DOHH2 (cell line): ENCODE data around the gene PTPN7.
A peak's percentile ranks its signal among the peaks of the same experiment; 100 is the strongest.

ENCODE experiments used
- H3F3A ChIP-seq: fragments of 200-600 bp; sonication (generic), shearing (Covaris generic); 2 replicates; pipeline ENCODE4 v1.6.0; 2016; ENCODE audit warnings: antibody characterized with exemption, mild to moderate bottlenecking; ENCODE audit not compliant: control insufficient read depth, insufficient read depth
- H3K27ac ChIP-seq: fragments of 200-600 bp; sonication (generic); 2 replicates; pipeline ENCODE4 v1.5.1; 2014; ENCODE audit warnings: low read depth, mild to moderate bottlenecking, low read length, moderate library complexity
- H3K27me3 ChIP-seq: fragments of 200-600 bp; sonication (generic); 2 replicates; pipeline ENCODE4 v1.6.1; 2014; ENCODE audit warnings: mild to moderate bottlenecking, low read length, mixed read lengths; ENCODE audit not compliant: control insufficient read depth
- H3K36me3 ChIP-seq: fragments of 200-600 bp; sonication (generic); 2 replicates; pipeline ENCODE4 v1.6.1; 2014; ENCODE audit warnings: mild to moderate bottlenecking, low read length, moderate library complexity, mixed read lengths; ENCODE audit not compliant: control insufficient read depth
- H3K4me1 ChIP-seq: fragments of 200-600 bp; sonication (generic); 2 replicates; pipeline ENCODE4 v1.6.1; 2014; ENCODE audit warnings: mild to moderate bottlenecking, low read length, mixed read lengths; ENCODE audit not compliant: control insufficient read depth
- H3K4me2 ChIP-seq: fragments of 200-600 bp; sonication (generic); 2 replicates; pipeline ENCODE4 v1.6.0; 2014; ENCODE audit warnings: mild to moderate bottlenecking, low read length, moderate library complexity
- H3K4me3 ChIP-seq: fragments of 200-600 bp; sonication (generic); 2 replicates; pipeline ENCODE4 v1.5.1; 2014; ENCODE audit warnings: mild to moderate bottlenecking, low read length, mixed read lengths
- H3K79me2 ChIP-seq: fragments of 200-600 bp; sonication (generic); 2 replicates; pipeline ENCODE4 v1.6.1; 2014; ENCODE audit warnings: mild to moderate bottlenecking, low read length, mixed read lengths; ENCODE audit not compliant: control insufficient read depth
- H3K9me2 ChIP-seq: fragments of 200-600 bp; sonication (generic); replicated peaks from 2 replicates; pipeline ENCODE4 v1.6.1; 2014; ENCODE audit warnings: mild to moderate bottlenecking, low read length, mixed read lengths; ENCODE audit not compliant: control insufficient read depth
- H3K9me3 ChIP-seq: fragments of 200-600 bp; sonication (generic); 2 replicates; pipeline ENCODE4 v1.6.1; 2014; ENCODE audit warnings: antibody characterized with exemption, low read length, mixed read lengths; ENCODE audit not compliant: control insufficient read depth, insufficient read depth
- H4K20me1 ChIP-seq: fragments of 200-600 bp; sonication (generic); 2 replicates; pipeline ENCODE4 v1.6.0; 2014; ENCODE audit warnings: low read depth, mild to moderate bottlenecking, antibody characterized with exemption, low read length, moderate library complexity; ENCODE audit not compliant: control insufficient read depth, insufficient read depth
- EZH2phosphoT487 ChIP-seq: fragments of 200-600 bp; sonication (generic); IDR thresholded peaks from 2 replicates; pipeline ENCODE4 v1.6.1; 2017; ENCODE audit warnings: borderline replicate concordance, mild to moderate bottlenecking, antibody characterized with exemption, low read length, moderate library complexity, mixed read lengths
- TF ChIP-seq, protein P1 (sequence below): fragments of 200-600 bp; sonication (generic); IDR thresholded peaks from one replicate; pipeline ENCODE4 v1.5.1; 2014; ENCODE audit warnings: antibody characterized with exemption, mild to moderate bottlenecking, low read depth, low read length; ENCODE audit not compliant: poor library complexity, severe bottlenecking

Gene PTPN7

DNA sequence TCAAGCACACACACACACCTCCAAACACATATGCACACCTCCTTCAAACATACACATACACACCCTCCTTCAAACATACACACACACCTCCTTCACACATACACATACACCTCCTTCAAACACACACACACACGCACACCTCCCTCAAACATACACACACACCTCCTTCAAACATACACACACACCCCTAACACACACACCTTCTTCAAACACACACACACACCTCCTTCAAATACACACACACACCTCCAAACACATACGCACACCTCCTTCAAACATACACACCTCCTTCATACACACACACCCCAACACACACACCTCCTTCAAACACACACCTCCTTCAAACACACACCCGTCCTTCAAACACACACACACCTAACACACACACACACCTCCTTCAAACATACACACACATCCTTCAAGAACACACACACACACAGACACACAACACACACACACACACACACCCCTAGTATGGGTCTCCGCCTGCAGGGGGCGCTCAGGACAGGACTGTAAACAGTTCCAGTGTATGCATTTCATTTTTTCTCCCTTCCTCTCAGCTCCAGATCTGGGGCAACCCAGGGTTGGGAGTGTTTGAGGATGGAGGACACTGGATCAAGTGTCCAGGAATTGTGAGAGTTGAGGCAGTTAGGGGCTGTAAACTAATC is 45.3 kb upstream of the PTPN7 start:
- 0 out of 2 replicates have a peak, but pooled peaks cover 2% of the 10 kb centered on the region for H3K9me3 ChIP-seq
- no peaks in the 10 kb centered on the region for H3K9me2 ChIP-seq
- no peak overlapping the region for H3K4me2 ChIP-seq
- no peaks in the 10 kb centered on the region for H3K79me2 ChIP-seq
- no peaks in the 10 kb centered on the region for H4K20me1 ChIP-seq
- no peak for TF ChIP-seq EZH2phosphoT487
- TF ChIP-seq, protein P1, sequence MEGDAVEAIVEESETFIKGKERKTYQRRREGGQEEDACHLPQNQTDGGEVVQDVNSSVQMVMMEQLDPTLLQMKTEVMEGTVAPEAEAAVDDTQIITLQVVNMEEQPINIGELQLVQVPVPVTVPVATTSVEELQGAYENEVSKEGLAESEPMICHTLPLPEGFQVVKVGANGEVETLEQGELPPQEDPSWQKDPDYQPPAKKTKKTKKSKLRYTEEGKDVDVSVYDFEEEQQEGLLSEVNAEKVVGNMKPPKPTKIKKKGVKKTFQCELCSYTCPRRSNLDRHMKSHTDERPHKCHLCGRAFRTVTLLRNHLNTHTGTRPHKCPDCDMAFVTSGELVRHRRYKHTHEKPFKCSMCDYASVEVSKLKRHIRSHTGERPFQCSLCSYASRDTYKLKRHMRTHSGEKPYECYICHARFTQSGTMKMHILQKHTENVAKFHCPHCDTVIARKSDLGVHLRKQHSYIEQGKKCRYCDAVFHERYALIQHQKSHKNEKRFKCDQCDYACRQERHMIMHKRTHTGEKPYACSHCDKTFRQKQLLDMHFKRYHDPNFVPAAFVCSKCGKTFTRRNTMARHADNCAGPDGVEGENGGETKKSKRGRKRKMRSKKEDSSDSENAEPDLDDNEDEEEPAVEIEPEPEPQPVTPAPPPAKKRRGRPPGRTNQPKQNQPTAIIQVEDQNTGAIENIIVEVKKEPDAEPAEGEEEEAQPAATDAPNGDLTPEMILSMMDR = peak; percentile 58
- H3F3A ChIP-seq = 0 out of 2 replicates have a peak, but pooled peaks cover 3% of the 10 kb centered on the region
- no peak overlapping the region for H3K4me3 ChIP-seq
- H3K4me1 ChIP-seq = peaks cover 9% of the 10 kb centered on the region; the same call in 1 of the 2 replicates
- no peaks in the 10 kb centered on the region for H3K36me3 ChIP-seq
- H3K27ac ChIP-seq = no peak overlapping the region
- no peaks in the 10 kb centered on the region for H3K27me3 ChIP-seq

DNA sequence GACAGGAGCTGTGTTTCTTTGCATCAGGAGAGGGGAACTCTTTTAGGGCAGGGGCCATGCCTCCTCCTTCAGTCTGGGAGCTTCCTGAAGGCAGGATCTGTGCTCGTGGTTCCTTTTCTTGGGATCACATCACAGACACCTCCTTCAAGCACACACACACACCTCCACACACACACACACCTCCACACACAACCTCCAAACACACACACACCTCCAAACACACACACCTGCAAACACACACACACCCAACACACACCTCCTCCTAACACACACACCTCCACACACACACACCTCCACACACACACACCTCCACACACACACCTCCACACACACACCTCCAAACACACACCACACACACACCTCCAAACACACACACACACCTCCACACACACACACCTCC is 43.7 kb upstream of the PTPN7 start:
- Histone ChIP-seq H3K27me3 (peaks cover 3% of the 10 kb centered on the region; the same call in 1 of the 2 replicates), H4K20me1 (no peaks in the 10 kb centered on the region), H3K4me3 (no peak overlapping the region), H3K4me1 (peaks cover 12% of the 10 kb centered on the region), H3K27ac (no peak overlapping the region), H3F3A (0 out of 2 replicates have a peak, but pooled peaks cover 3% of the 10 kb centered on the region), H3K9me2 (no peaks in the 10 kb centered on the region), H3K36me3 (no peaks in the 10 kb centered on the region), H3K79me2 (no peaks in the 10 kb centered on the region), H3K9me3 (0 out of 2 replicates have a peak, but pooled peaks cover 2% of the 10 kb centered on the region), H3K4me2 (peak overlapping the region; percentile 4; the same call in 1 of the 2 replicates)
- TF ChIP-seq, protein P1 = no peak
- TF ChIP-seq EZH2phosphoT487 = no peak

DNA sequence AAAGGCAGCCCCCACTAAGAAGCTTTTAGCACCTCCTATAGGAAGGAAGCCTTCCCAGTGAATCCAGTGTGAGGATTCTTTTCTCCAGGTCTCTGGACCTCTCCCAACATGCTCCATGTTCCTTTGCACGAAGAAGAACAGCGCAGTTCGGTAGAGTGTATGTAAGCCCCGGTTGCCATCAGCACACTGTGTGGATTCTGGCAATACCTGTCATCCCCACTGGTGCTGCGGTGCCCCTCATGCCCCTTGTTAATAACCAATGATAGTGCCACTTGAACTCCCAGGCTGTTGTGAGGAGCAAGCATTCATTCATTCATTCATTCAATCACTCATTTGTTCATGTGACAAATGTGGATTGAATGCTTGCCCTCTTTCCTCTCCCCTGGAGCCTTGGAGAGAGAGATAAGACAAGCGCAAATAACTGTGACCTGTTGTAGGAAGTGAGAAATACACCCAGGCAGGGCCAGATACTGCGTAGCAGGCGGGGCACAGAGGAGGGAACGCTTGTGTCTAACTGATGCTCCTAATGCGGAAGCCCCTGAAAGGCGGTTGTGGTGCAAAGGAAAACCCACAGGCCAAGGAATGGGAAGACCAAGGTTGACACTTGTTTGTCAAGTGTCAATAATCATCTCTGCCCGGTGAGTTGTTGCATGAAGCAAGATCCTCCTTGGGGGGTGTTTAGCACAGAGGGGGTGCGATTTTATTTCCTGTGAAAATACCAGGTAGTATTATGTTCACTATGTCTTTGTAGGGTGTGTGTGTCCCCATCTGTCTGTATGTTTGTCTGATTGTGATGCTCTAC is 43.0 kb upstream of the PTPN7 start:
- Histone ChIP-seq H3F3A (0 out of 2 replicates have a peak, but pooled peaks cover 3% of the 10 kb centered on the region), H3K27ac (no peak overlapping the region), H3K4me3 (no peak overlapping the region), H3K4me2 (peak overlapping the region; percentile 4; the same call in 1 of the 2 replicates), H3K27me3 (peaks cover 3% of the 10 kb centered on the region; the same call in 1 of the 2 replicates), H3K9me3 (0 out of 2 replicates have a peak, but pooled peaks cover 2% of the 10 kb centered on the region), H3K9me2 (no peaks in the 10 kb centered on the region), H3K4me1 (peaks cover 17% of the 10 kb centered on the region), H4K20me1 (no peaks in the 10 kb centered on the region), H3K79me2 (no peaks in the 10 kb centered on the region), H3K36me3 (no peaks in the 10 kb centered on the region)
- no peak for TF ChIP-seq EZH2phosphoT487
- TF ChIP-seq, protein P1 = no peak
